Subcutaneous adipose tissue (tissue), 4 donors: ENCODE measurements around the gene GNB1L. TPM values are rescaled to one million over a fixed set of nuclear protein-coding genes. Genes with fewer than 3 reads are reported as not detected.

Experiments
- total RNA-seq, 4 donors: library from RNA; depleted of rRNA; stranded (reverse); fragments of >200 nt; gene quantifications; one replicate each; pipeline ENCODE4 v1.1.0, GENCODE V29; 2016
- TF ChIP-seq, protein P1 (sequence below): fragments of 450-650 bp; IDR thresholded peaks from one replicate; pipeline ENCODE4 v1.5.1; 2016; ENCODE audit warnings: low read depth, mild to moderate bottlenecking, control low read depth, antibody characterized with exemption, moderate library complexity

The GNB1L gene
- total RNA-seq, 4 donors from 2014 or later = 1.8 to 4.9 (median 3.9) TPM

DNA sequence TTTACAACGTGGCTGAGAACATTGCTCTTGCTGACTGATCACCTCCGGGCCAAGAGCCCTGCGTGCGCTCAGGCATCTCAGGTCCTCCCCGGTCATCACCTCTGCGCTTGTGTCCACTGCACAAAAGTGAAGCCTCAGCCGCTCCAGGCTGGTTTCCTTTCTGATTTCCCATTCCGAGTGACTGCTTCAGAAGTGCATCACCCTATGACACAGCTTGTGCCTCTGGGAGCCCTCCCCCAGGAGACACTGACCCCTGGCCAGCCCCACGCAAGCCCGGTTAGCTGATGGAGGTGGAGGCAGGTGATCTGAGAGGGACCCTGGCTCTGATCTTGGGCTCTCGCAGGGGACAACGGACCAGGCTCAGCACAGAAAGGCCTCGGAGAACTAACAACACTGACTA lies 38.3 kb upstream of the GNB1L start:
- TF ChIP-seq, protein P1, sequence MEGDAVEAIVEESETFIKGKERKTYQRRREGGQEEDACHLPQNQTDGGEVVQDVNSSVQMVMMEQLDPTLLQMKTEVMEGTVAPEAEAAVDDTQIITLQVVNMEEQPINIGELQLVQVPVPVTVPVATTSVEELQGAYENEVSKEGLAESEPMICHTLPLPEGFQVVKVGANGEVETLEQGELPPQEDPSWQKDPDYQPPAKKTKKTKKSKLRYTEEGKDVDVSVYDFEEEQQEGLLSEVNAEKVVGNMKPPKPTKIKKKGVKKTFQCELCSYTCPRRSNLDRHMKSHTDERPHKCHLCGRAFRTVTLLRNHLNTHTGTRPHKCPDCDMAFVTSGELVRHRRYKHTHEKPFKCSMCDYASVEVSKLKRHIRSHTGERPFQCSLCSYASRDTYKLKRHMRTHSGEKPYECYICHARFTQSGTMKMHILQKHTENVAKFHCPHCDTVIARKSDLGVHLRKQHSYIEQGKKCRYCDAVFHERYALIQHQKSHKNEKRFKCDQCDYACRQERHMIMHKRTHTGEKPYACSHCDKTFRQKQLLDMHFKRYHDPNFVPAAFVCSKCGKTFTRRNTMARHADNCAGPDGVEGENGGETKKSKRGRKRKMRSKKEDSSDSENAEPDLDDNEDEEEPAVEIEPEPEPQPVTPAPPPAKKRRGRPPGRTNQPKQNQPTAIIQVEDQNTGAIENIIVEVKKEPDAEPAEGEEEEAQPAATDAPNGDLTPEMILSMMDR = no peak

DNA sequence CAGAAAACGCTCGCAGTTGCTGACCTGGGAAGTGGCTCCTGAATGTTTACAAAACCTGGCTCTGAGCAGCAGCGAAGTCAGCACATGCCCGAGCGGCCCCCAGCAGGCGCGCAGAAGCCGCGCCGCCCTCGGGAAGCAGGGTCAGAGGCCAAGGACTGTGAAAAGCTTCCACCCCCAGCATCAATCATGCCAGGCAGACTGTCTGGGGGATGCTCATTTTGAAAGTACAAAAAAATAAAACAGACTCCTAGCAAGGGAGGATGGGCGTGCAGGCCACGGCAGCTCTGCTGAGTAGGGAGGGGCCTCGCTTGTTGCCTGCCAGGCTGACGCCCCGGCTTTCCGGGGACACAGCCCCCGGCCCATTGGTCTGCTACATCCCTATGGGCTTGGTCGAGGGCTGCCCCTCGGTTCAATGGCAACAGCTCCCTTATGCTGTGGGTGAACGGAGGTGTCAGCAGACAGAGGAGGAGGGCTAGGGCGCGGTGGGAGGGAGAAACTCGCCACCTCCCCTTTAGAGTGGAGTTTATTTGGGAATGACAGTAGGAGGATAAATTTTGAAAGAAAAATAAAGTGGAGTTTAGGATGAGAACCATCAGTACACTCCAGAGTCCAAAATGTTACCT lies 37.7 kb upstream of the GNB1L start:
- TF ChIP-seq, protein P1 = no peak

DNA sequence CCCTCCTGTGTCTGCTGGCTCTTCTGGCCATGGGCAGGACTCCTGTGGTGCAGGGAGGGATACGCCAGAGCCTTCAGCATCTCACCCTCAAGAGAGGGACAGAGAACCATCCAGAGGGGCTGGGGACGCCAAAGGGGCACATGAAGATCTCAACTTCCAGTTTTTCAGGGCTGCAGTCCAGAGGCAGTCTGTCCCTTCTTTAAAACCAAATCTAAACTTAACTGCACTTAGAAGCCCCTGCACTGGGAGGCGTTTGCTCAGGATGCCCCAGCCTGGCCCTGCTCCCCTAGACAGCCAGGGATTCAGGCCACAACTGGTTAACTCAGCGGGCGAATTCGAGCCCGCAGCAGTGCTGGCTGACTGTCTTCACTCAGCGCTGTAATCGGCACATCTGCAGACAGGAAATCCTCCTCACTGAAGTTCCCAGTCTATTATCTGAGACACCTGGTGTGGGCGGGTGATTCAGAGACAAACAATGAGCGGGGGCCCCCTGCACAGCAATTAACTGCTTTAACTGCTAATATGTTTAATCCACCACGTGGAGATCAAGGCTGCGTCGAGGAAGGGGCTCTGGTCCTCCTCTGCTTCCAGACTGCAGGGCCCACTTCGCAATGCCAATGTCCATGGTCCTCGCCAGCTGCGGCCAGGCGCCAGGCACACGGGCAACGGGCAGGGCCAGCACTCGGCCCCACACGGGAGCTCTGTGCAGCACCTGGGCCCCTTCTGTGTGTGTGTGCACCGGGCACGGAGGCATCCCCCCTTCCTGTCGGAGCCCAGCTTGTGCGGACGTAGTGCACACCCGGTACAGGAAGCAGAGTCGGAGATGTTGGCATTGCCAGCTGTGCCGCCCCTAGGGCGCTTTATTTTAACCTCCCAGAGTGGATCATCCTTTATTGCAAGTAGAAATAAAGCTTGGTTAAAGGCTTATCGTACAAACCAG lies 36.9 kb upstream of the GNB1L start:
- TF ChIP-seq, protein P1 = no peak

DNA sequence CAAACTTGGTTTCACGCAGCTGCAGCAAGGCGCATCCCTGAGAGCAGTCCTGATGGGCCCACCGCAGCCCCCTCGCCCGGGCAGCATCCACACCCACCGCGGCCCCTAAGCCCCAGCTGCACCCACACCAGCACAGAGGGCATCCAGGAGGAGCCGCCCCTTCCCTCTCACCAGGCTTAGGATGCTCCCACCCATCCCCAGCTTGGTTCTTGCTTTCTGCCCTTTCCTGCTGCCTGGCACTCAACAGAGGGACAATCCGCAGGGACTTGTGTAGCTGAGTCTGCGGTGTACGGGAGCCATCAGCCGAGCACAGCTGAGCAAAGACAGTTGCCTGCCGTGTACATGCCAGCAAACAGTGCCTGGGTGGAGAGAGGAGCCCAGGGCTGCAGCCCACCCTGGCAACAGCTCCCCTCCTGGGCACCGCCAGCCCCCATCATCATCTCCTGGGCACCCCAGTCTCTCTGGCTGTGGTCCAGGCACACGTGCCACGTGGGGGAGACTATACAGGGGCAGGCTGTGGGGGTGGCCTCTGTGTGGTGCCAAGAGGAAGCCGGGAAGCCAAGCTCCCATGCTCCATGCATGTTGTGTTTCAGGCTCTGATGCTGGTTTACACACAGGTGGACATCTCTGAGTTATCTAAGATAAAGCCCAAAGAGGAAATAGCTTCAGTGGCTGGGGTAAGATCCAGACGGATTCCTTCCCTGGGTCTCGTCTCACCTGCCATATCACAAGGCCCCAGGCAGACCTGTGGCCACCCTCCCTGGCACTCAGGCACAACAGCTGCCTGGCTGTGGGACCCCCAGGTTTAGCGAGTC lies 36.0 kb upstream of the GNB1L start:
- TF ChIP-seq, protein P1 = no peak

DNA sequence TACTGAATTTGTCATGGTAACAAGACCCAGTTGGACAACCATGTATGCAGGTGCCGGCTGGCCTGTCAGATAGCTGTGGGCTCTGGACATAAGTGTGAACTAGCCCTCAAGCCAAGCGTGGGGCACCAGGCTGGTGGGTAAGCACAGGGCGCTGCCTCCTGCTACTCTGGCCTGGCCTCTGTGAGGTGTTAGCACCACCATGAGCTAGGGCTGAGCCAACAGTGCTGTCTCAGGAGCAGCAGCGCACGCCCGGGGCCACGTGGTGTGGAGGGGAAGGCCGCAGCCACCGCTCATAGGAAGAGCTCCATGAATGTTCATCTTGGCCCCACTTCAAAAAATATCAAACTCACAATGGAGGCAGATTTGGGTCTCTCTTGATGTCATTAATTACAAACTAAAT lies 35.3 kb upstream of the GNB1L start:
- TF ChIP-seq, protein P1 = no peak

DNA sequence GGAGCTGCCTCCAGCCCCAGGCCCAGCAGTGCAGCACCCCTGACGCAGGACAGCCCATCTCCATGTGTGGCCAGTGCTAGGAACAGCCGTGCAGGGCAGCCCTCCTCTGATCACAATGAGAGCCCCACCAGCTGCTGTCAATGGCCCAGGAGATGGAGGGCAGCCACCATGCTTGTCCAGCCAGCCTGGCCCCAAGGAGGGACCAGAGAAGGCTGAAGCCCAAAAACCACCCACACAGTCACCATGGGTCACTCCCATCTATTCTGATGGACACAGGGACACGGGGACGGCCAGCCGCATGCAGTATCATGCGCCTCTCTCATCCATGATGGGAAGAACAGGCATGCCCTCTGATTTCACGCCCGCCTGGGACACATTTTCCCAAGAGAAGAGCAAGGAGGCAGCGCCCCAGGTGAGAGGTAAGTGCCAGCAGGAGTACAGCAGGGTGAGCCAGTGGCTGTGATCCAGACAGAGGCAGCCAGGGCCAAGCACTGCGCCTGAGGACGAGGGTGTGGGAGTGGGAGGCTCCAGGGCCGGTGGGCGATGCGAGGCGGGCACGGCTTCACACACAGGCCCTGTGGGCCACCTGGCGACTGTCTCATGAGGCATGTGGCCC lies 33.6 kb upstream of the GNB1L start:
- TF ChIP-seq, protein P1 = no peak
